ENCODE results near the gene CLK3.

GRCh38 chr15:74667975-74668374, 52.3 kb downstream of the CLK3 start:
- TF ChIP-seq, protein P1, sequence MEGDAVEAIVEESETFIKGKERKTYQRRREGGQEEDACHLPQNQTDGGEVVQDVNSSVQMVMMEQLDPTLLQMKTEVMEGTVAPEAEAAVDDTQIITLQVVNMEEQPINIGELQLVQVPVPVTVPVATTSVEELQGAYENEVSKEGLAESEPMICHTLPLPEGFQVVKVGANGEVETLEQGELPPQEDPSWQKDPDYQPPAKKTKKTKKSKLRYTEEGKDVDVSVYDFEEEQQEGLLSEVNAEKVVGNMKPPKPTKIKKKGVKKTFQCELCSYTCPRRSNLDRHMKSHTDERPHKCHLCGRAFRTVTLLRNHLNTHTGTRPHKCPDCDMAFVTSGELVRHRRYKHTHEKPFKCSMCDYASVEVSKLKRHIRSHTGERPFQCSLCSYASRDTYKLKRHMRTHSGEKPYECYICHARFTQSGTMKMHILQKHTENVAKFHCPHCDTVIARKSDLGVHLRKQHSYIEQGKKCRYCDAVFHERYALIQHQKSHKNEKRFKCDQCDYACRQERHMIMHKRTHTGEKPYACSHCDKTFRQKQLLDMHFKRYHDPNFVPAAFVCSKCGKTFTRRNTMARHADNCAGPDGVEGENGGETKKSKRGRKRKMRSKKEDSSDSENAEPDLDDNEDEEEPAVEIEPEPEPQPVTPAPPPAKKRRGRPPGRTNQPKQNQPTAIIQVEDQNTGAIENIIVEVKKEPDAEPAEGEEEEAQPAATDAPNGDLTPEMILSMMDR (IDR thresholded peaks at IDR 0.05 in 8 of 11, conservative IDR thresholded peaks at IDR 0.05 in 3 of 11), result no peak
- TF ChIP-seq POLR2A (IDR thresholded peaks at IDR 0.05) (no peak), POLR2AphosphoS5 (IDR thresholded peaks at IDR 0.05) (no peak)

Data from spleen (tissue), 7 donors.